ENCODE measurements around the gene ELOVL7. TPM values are rescaled to one million over a fixed set of nuclear protein-coding genes. Genes with fewer than 3 reads are reported as not detected.
"Not testable (repeated sequence)": the region's sequence is repeated elsewhere in the genome, so short reads cannot be mapped to it uniquely, and the experiment has no call there.

ELOVL7 gene
- total and polyA plus RNA-seq, 12 donors, result 0.16 to 2.0 (median 0.59) TPM

DNA sequence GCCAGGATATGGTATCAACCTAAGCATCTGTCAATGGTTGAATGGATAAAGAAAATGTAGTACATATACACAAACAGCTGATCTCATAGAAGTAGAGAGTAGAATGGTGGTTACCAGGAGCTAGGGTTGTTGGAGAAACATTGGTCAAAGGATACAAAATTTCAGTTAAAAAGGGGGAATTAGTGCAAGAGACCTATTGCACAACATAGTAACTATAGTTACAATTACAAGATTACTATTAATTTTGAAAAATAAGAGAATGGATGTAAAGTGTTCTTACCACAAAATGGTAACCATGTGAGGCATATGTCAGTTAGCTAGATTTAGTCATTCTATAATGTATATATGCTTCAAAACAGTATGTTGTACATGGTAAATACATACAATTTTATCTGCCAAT is 28.8 kb upstream of the ELOVL7 start:
- H3K27ac ChIP-seq, result no peak overlapping the region
- H3K36me3 ChIP-seq, result peaks cover 0 to 31% (median 0%) of the 10 kb centered on the region in 9 donors
- DNase-seq (no peak), ATAC-seq (no peak)
- TF ChIP-seq, protein P1, sequence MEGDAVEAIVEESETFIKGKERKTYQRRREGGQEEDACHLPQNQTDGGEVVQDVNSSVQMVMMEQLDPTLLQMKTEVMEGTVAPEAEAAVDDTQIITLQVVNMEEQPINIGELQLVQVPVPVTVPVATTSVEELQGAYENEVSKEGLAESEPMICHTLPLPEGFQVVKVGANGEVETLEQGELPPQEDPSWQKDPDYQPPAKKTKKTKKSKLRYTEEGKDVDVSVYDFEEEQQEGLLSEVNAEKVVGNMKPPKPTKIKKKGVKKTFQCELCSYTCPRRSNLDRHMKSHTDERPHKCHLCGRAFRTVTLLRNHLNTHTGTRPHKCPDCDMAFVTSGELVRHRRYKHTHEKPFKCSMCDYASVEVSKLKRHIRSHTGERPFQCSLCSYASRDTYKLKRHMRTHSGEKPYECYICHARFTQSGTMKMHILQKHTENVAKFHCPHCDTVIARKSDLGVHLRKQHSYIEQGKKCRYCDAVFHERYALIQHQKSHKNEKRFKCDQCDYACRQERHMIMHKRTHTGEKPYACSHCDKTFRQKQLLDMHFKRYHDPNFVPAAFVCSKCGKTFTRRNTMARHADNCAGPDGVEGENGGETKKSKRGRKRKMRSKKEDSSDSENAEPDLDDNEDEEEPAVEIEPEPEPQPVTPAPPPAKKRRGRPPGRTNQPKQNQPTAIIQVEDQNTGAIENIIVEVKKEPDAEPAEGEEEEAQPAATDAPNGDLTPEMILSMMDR (IDR thresholded peaks at IDR 0.05), result no peak
- no peaks in the 10 kb centered on the region for H3K27me3 ChIP-seq
- no peak overlapping the region for H3K4me3 ChIP-seq
- peaks cover 0 to 38% (median 12%) of the 10 kb centered on the region in 11 donors for H3K9me3 ChIP-seq
- intact Hi-C loops (cut with DNase I), result no loop called here
- no peaks in the 10 kb centered on the region for H3K4me1 ChIP-seq

DNA sequence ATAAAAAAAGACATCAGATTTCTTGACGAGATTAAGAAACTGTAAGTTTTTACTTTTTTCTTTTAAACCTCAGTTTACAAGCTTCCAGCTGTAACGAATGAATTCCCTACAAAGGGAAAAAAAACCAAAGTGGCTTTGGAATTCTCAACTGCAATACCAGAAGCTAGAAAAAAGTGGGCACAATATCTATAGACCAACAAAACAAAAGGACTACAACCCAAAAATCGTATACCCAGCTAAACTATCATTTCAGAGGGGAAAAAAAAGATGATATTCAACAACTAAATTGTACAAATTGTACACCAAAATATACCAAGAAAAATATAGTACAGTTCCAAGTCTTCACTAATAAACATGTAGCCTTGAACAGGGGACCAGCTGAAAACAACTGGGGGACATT is 26.8 kb upstream of the ELOVL7 start:
- WGBS, 2 donors, result 95 to 99% methylated on average over 3 of the region's 3 CpGs
- no peak overlapping the region for H3K27ac ChIP-seq
- H3K4me3 ChIP-seq, result no peak overlapping the region
- H3K27me3 ChIP-seq, result no peaks in the 10 kb centered on the region
- intact Hi-C loops (cut with DNase I), result no loop called here
- DNase-seq (no peak), ATAC-seq (no peak)
- peaks cover 0 to 36% (median 12%) of the 10 kb centered on the region in 11 donors for H3K9me3 ChIP-seq
- H3K4me1 ChIP-seq, result no peaks in the 10 kb centered on the region
- H3K36me3 ChIP-seq, result peaks cover 0 to 31% (median 0%) of the 10 kb centered on the region in 9 donors
- TF ChIP-seq, protein P1 (IDR thresholded peaks at IDR 0.05), result no peak

DNA sequence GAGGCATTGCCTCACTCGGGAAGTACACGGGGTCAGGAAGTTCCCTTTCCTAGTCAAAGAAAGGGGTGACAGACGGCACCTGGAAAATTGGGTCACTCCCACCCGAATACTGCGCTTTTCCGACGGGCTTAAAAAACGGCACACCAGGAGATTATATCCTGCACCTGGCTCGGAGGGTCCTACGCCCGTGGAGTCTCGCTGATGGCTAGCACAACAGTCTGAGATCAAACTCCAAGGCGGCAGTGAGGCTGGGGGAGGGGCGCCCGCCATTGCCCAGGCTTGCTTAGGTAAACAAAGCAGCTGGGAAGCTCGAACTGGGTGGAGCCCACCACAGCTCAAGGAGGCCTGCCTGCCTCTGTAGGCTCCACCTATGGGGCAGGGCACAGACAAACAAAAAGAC is 16.5 kb upstream of the ELOVL7 start:
- intact Hi-C loops (cut with DNase I), result not testable (repeated sequence)

DNA sequence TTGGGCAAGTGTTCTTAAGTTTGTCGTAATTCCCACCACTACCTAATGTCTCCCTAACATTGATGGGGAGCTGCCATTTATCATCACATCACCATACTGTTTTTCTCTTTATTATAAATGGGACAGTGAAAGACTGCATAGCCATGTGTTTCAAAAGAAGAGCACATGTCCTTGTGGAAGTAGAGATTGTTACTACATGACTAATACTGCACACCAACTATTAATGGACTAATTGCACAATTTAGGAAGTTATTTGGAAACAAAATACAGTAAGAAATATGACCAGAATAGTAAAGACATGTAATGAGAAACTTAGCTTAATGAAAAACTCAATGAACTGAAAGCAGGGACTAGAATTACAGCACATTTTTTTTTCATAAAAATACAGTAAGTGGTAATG is 12.0 kb upstream of the ELOVL7 start:
- no peak for DNase-seq
- WGBS, 2 donors, result 93 to 94% methylated on average over 1 of the region's 1 CpG
- H3K9me3 ChIP-seq, result peaks cover 0 to 6% (median 0%) of the 10 kb centered on the region in 11 donors
- H3K4me3 ChIP-seq, result no peak overlapping the region
- no peaks in the 10 kb centered on the region for H3K4me1 ChIP-seq
- intact Hi-C loops (cut with DNase I), result no loop called here
- TF ChIP-seq, protein P1 (IDR thresholded peaks at IDR 0.05), result no peak
- H3K27me3 ChIP-seq, result no peaks in the 10 kb centered on the region
- no peak for ATAC-seq
- no peak overlapping the region for H3K27ac ChIP-seq
- H3K36me3 ChIP-seq, result no peaks in the 10 kb centered on the region

More for the DNA sequence above, 16.5 kb upstream of the ELOVL7 start:
- not testable (repeated sequence) for H3K27ac ChIP-seq, H3K4me3 ChIP-seq, H3K4me1 ChIP-seq, H3K36me3 ChIP-seq, H3K27me3 ChIP-seq, DNase-seq, ATAC-seq
- peaks cover 0 to 17% (median 0%) of the 10 kb centered on the region in 11 donors for H3K9me3 ChIP-seq
- 93 to 96% methylated on average over 16 of the region's 16 CpGs for WGBS, 2 donors

DNA sequence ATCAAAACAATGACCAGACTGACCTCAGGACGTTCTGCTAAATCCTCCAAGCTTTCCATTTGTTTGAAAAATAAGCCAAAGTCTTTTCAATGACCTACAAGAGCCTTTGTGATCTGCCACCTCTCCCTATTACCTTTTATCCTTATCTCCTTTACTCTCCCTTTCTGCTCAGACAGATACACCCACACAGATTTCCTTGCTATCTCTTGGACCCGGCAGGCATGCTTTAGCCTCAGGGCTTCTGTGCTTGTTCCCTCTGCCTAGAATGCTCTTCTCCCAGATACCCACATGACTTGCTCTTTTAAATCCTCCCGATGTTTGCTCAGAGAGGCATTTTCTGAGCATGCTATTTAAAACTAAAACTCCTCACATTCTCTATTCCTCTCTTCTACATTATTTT is 8.9 kb upstream of the ELOVL7 start:
- H3K9me3 ChIP-seq, result no peaks in the 10 kb centered on the region
- ATAC-seq (no peak), DNase-seq (no peak)
- TF ChIP-seq, protein P1 (IDR thresholded peaks at IDR 0.05), result no peak
- H3K27me3 ChIP-seq, result no peaks in the 10 kb centered on the region
- WGBS, 2 donors, result 15 to 18% methylated on average over 3 of the region's 3 CpGs
- no peak overlapping the region for H3K27ac ChIP-seq
- no peak overlapping the region for H3K4me3 ChIP-seq
- no peaks in the 10 kb centered on the region for H3K36me3 ChIP-seq
- intact Hi-C loops (cut with DNase I), result no loop called here
- H3K4me1 ChIP-seq, result no peaks in the 10 kb centered on the region
